ENCODE data around the gene ADAMTS16. TPM values are rescaled to one million over a fixed set of nuclear protein-coding genes. Genes with fewer than 3 reads are reported as not detected.

Gene ADAMTS16
- total RNA-seq, 2 donors from 2014 or later: 0.05 to 0.74 TPM

- intact Hi-C loops (cut with DNase I): no loop called here
- no peak for DNase-seq (ENCODE audit: low spot score)
These were observed 208.4 kb downstream of the ADAMTS16 start for GRCh38 chr5:5348576-5348975.

- DNase-seq (ENCODE audit: low spot score): no peak
- intact Hi-C loops (cut with DNase I): no loop called here
These were observed 210.0 kb downstream of the ADAMTS16 start for GRCh38 chr5:5350101-5350500.

- DNase-seq (ENCODE audit: low spot score): no peak
- intact Hi-C loops (cut with DNase I): no loop called here
These were observed 211.3 kb downstream of the ADAMTS16 start for GRCh38 chr5:5351288-5351979.

- intact Hi-C loops (cut with DNase I): no loop called here
- no peak for DNase-seq (ENCODE audit: low spot score)
These were observed 212.5 kb downstream of the ADAMTS16 start for GRCh38 chr5:5352675-5353074.

- intact Hi-C loops (cut with DNase I): no loop called here
- DNase-seq (ENCODE audit: low spot score): no peak
These were observed 213.6 kb downstream of the ADAMTS16 start for GRCh38 chr5:5353681-5354080.

GRCh38 chr5:5356765-5357164, 216.6 kb downstream of the ADAMTS16 start:
- DNase-seq (ENCODE audit: low spot score): no peak
- intact Hi-C loops (cut with DNase I): no loop called here

GRCh38 chr5:5359618-5360017, 219.5 kb downstream of the ADAMTS16 start:
- DNase-seq (ENCODE audit: low spot score): no peak
- intact Hi-C loops (cut with DNase I): no loop called here

GRCh38 chr5:5360363-5360940, 220.3 kb downstream of the ADAMTS16 start:
- intact Hi-C loops (cut with DNase I): no loop called here
- no peak for DNase-seq (ENCODE audit: low spot score)

GRCh38 chr5:5360941-5361520, 220.9 kb downstream of the ADAMTS16 start:
- no peak for DNase-seq (ENCODE audit: low spot score)
- intact Hi-C loops (cut with DNase I): no loop called here

- intact Hi-C loops (cut with DNase I): no loop called here
These were observed 222.9 kb downstream of the ADAMTS16 start for GRCh38 chr5:5363045-5363444.

GRCh38 chr5:5364932-5365331, 224.8 kb downstream of the ADAMTS16 start:
- intact Hi-C loops (cut with DNase I): no loop called here
- DNase-seq (ENCODE audit: low spot score): no peak

More at GRCh38 chr5:5363045-5363444, 222.9 kb downstream of the ADAMTS16 start:
- DNase-seq (ENCODE audit: low spot score): no peak

- no peak for DNase-seq (ENCODE audit: low spot score)
- intact Hi-C loops (cut with DNase I): no loop called here
These were observed 227.6 kb downstream of the ADAMTS16 start for GRCh38 chr5:5367739-5368138.

GRCh38 chr5:5369051-5369605, 229.0 kb downstream of the ADAMTS16 start:
- no peak for DNase-seq (ENCODE audit: low spot score)

More at GRCh38 chr5:5369051-5369605, 229.0 kb downstream of the ADAMTS16 start:
- intact Hi-C loops (cut with DNase I): no loop called here

All from posterior vena cava (tissue), 2 donors.